Colonic mucosa (tissue), 4 donors: ENCODE results near the gene CCL26. TPM values are rescaled to one million over a fixed set of nuclear protein-coding genes. Genes with fewer than 3 reads are reported as not detected.
"Not testable (repeated sequence)": the region's sequence is repeated elsewhere in the genome, so short reads cannot be mapped to it uniquely, and the experiment has no call there.

Source experiments
- DNase-seq: peaks from one replicate; pipeline ENCODE4 v3.0.0-alpha.2; 2020
- H3K27ac ChIP-seq: fragments of 200-600 bp; one replicate; pipeline ENCODE4 v1.8.0; 2021
- H3K27me3 ChIP-seq: fragments of 200-600 bp; one replicate; pipeline ENCODE4 v1.8.0; 2021
- H3K36me3 ChIP-seq: fragments of 200-600 bp; one replicate; pipeline ENCODE4 v1.8.0; 2021
- H3K4me1 ChIP-seq: fragments of 200-600 bp; one replicate; pipeline ENCODE4 v1.8.0; 2021; ENCODE audit warnings: mild to moderate bottlenecking
- H3K4me3 ChIP-seq: fragments of 200-600 bp; one replicate; pipeline ENCODE4 v1.8.0; 2021
- H3K9ac ChIP-seq, 2 donors: one replicate each; pipeline ENCODE4 v1.7.0; 2013; ENCODE audit warnings: control low read depth in 2 of 2, low read depth in 2 of 2, low read length in 2 of 2
- H3K9me3 ChIP-seq: fragments of 200-600 bp; one replicate; pipeline ENCODE4 v1.8.0; 2021
- CTCF ChIP-seq: fragments of 200-600 bp; IDR thresholded peaks from one replicate; pipeline ENCODE4 v1.8.0; 2022; ENCODE audit warnings: antibody characterized with exemption, mild to moderate bottlenecking
- intact Hi-C: fragments of 100-400 bp; cut with DNase I; formaldehyde crosslinking; loops from one replicate; pipeline ENCODE4 v1.14.1; 2022
- total RNA-seq, 2 donors: library from RNA; stranded (reverse); fragmentation: NEBNext Ultra II Directional in 1 of 2; extraction: Animal tissue kit (Norgen Biotek cat#: 25700) in 1 of 2; gene quantifications; one replicate each; pipeline ENCODE4 v1.2.1, GENCODE V29; 2021
- donor health status: healthy.
- donor health status: DM: no; HTN: no; CAD: no.
- donor health status: DM: no; HTN: no; CAD: no.

Gene CCL26
- total RNA-seq, 2 donors from 2014 or later = 0.82 to 0.91 TPM

- intact Hi-C loops = no loop called here
- no peak overlapping the region for H3K9ac ChIP-seq
- H3K27ac ChIP-seq = no peak overlapping the region
Measured at GRCh38 chr7:75789361-75789924, 17.4 kb upstream of the CCL26 start.

DNA sequence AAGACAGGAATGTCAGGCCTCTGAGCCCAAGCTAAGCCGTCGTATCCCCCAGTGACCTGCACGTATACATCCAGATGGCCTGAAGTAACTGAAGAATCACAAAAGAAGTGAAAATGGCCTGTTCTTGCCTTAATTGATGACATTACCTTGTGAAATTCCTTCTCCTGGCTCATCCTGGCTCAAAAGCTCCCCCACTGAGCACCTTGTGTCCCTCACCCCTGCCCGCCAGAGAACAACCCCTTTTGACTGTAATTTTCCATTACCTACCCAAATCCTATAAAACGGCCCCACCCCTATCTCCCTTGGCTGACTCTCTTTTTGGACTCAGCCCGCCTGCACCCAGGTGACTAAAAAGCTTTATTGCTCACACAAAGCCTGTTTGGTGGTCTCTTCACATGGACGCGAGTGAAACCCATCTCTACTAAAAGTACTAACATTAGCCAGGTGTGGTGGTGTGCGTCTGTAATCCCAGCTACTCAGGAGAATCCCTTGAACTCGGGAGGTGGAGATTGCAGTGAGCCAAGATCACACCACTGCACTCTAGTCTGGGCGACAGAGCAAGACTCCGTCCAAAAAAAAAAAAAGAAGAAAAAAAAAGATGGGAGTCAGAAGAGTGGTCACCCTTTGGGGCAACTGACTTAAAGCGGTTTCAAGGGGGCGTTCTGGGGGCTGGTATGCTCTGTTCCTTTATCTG is 16.3 kb upstream of the CCL26 start:
- H3K9ac ChIP-seq, H3K4me3 ChIP-seq, H3K27me3 ChIP-seq, DNase-seq, H3K36me3 ChIP-seq, intact Hi-C loops, H3K9me3 ChIP-seq, H3K27ac ChIP-seq, H3K4me1 ChIP-seq: not testable (repeated sequence)

More at GRCh38 chr7:75789361-75789924, 17.4 kb upstream of the CCL26 start:
- no peak for DNase-seq
- no peak for TF ChIP-seq CTCF
- no peaks in the 10 kb centered on the region for H3K27me3 ChIP-seq
- H3K36me3 ChIP-seq = no peaks in the 10 kb centered on the region
- H3K4me1 ChIP-seq = no peaks in the 10 kb centered on the region
- H3K4me3 ChIP-seq = no peak overlapping the region
- H3K9me3 ChIP-seq = no peaks in the 10 kb centered on the region

- intact Hi-C loops, H3K9ac ChIP-seq, H3K4me3 ChIP-seq, H3K4me1 ChIP-seq, H3K27me3 ChIP-seq, H3K27ac ChIP-seq, DNase-seq, H3K9me3 ChIP-seq, H3K36me3 ChIP-seq: not testable (repeated sequence)
Measured at GRCh38 chr7:75783058-75783457, 11.0 kb upstream of the CCL26 start.

- intact Hi-C loops, H3K4me3 ChIP-seq, H3K9ac ChIP-seq, H3K27ac ChIP-seq, H3K36me3 ChIP-seq, H3K4me1 ChIP-seq, H3K27me3 ChIP-seq, H3K9me3 ChIP-seq: not testable (repeated sequence)
- DNase-seq = peak; percentile 50
Measured at GRCh38 chr7:75780647-75781273, 8.7 kb upstream of the CCL26 start.

- H3K4me1 ChIP-seq, H3K36me3 ChIP-seq, H3K9me3 ChIP-seq, intact Hi-C loops, H3K4me3 ChIP-seq, DNase-seq, H3K27me3 ChIP-seq, H3K27ac ChIP-seq, H3K9ac ChIP-seq: not testable (repeated sequence)
Measured at GRCh38 chr7:75779516-75779915, 7.5 kb upstream of the CCL26 start.

DNA sequence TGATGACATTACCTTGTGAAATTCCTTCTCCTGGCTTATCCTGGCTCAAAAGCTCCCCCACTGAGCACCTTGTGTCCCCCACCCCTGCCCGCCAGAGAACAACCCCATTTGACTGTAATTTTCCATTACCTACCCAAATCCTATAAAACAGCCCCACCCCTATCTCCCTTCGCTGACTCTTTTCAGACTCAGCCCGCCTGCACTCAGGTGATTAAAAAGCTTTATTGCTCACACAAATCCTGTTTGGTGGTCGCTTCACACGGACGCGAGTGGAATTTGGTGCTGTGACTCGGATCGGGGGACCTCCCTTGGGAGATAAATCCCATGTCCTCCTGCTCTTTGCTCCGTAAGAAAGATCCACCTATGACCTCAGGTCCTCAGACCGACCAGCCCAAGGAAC is 7.0 kb upstream of the CCL26 start:
- H3K27ac ChIP-seq, intact Hi-C loops, H3K27me3 ChIP-seq, H3K9me3 ChIP-seq, H3K36me3 ChIP-seq, H3K4me3 ChIP-seq, H3K4me1 ChIP-seq, H3K9ac ChIP-seq: not testable (repeated sequence)
- peak; percentile 25 for DNase-seq

DNA sequence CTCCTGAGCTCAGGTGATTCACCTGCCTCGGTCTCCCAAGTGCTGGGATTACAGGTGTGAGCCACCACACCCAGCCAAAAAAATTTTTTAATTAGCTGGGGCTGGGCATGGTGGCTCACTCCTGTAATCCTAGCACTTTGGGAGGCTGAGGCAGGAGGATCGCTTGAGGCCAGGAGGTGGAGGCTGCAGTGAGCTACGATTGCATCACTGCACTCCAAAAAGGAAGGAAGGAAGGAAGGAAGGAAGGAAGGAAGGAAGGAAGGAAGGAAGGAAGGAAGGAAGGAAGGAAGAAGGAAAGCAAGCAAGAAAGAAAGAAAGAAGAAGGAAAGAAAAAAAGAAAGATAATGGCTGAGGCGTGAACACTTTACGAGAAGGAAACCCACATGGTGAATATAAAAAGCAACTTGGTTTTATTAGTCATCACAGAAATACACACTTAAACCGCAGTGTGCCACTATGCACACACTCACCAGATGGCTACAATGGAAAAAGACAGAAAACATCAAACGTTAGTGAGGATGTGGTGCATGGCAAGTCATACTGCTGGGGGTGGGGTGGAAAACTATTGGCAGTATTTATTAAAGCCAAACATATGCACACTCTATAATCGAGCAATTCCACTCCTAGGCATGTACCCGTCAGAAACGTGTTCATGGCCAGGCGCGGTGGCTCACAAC is 4.4 kb upstream of the CCL26 start:
- H3K9me3 ChIP-seq = no peaks in the 10 kb centered on the region
- no peak overlapping the region for H3K4me3 ChIP-seq
- no peak overlapping the region for H3K9ac ChIP-seq
- no peak for DNase-seq
- H3K27ac ChIP-seq = no peak overlapping the region
- intact Hi-C loops = no loop called here
- no peaks in the 10 kb centered on the region for H3K36me3 ChIP-seq
- H3K27me3 ChIP-seq = no peaks in the 10 kb centered on the region
- TF ChIP-seq CTCF = no peak
- no peaks in the 10 kb centered on the region for H3K4me1 ChIP-seq

GRCh38 chr7:75773958-75774357 is 1.9 kb upstream of the CCL26 start:
- H3K9me3 ChIP-seq, H3K9ac ChIP-seq, H3K27ac ChIP-seq, H3K36me3 ChIP-seq, DNase-seq, H3K27me3 ChIP-seq, H3K4me3 ChIP-seq, H3K4me1 ChIP-seq, intact Hi-C loops: not testable (repeated sequence)
